Mucosa of stomach (tissue), 1 donor: ENCODE data around the gene OST4.

ENCODE experiments used
- H3K27me3 ChIP-seq: one replicate; pipeline ENCODE4 v1.7.0; 2013; ENCODE audit warnings: mild to moderate bottlenecking, low read length; ENCODE audit not compliant: control insufficient read depth, insufficient read depth
- H3K36me3 ChIP-seq: one replicate; pipeline ENCODE4 v1.7.0; 2013; ENCODE audit warnings: low read length; ENCODE audit not compliant: control insufficient read depth, insufficient read depth
- H3K4me1 ChIP-seq: one replicate; pipeline ENCODE4 v1.7.0; 2013; ENCODE audit warnings: mild to moderate bottlenecking, low read length; ENCODE audit not compliant: control insufficient read depth, insufficient read depth
- H3K4me3 ChIP-seq: one replicate; pipeline ENCODE4 v1.7.0; 2013; ENCODE audit warnings: low read length
- H3K9ac ChIP-seq: one replicate; pipeline ENCODE4 v1.7.0; 2013; ENCODE audit warnings: mild to moderate bottlenecking, low read length, moderate library complexity
- H3K9me3 ChIP-seq: one replicate; pipeline ENCODE4 v1.7.0; 2013; ENCODE audit warnings: mild to moderate bottlenecking, low read length, moderate library complexity; ENCODE audit not compliant: control insufficient read depth
- donor health status: Pancreatic carcinoma.

Gene OST4

DNA sequence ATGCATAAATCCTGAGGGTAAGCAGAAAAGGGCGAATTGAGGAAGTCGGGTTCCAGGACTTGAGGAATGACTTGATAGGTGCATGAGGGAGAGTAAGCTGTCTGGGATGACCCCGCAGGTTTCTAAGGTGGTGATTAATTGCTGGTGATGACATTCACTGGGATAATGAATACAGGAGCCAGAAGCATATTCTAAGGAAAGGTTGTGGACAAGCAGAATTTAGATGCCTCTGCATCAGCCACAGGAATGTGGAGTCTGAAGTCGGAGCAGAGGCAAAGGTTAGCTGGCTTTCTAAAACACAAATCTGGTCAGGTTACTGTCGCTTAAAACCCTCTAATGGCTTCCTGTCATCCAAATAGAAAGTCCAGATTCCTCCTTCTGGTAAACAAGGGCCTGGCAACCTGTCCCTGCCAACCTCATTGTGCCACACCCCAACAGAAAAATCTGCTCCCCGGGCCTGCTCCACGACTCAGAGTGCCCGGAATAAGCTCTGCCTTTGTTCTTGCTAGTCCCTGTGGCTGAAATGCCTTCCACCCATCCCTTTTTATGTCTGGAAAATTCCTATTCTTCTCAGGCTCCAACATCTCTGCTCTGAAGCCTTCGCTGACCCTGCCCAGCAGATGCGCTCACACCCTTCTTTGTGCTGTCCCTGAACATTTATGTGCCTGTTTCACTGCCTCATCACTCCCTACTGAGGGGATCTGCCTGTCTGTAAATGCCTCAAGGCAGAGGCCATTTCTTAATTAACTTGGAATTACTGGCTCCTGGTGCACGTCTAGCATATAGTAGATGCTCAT is 50.0 kb downstream of the OST4 start:
- H3K36me3 ChIP-seq = peaks cover 7% of the 10 kb centered on the region
- no peak overlapping the region for H3K9ac ChIP-seq
- H3K4me1 ChIP-seq = peaks cover 25% of the 10 kb centered on the region
- H3K9me3 ChIP-seq = no peaks in the 10 kb centered on the region
- no peaks in the 10 kb centered on the region for H3K27me3 ChIP-seq
- no peak overlapping the region for H3K4me3 ChIP-seq
